DMS53 (cell line): ENCODE results near the gene CCDC146.
"Not testable (repeated sequence)": the region's sequence is repeated elsewhere in the genome, so short reads cannot be mapped to it uniquely, and the experiment has no call there.

Experiments used
- DNase-seq: peaks from one replicate; lab custom pipeline; 2025; lab: John Stamatoyannopoulos, UW

Gene CCDC146

GRCh38 chr7:77244222-77244934 is 122.0 kb downstream of the CCDC146 start:
- DNase-seq, result peak; percentile 19

- DNase-seq, result no peak
Measured at GRCh38 chr7:77245015-77245755, 122.8 kb downstream of the CCDC146 start.

GRCh38 chr7:77246026-77246640 is 123.7 kb downstream of the CCDC146 start:
- DNase-seq, result no peak

GRCh38 chr7:77247206-77247850 is 124.9 kb downstream of the CCDC146 start:
- DNase-seq, result peak; percentile 90

GRCh38 chr7:77248154-77248553 is 125.7 kb downstream of the CCDC146 start:
- no peak for DNase-seq

- no peak for DNase-seq
Measured at GRCh38 chr7:77252506-77252905, 130.1 kb downstream of the CCDC146 start.

GRCh38 chr7:77253151-77253550 is 130.7 kb downstream of the CCDC146 start:
- DNase-seq, result no peak

GRCh38 chr7:77254429-77254828 is 132.0 kb downstream of the CCDC146 start:
- no peak for DNase-seq

- no peak for DNase-seq
Measured at GRCh38 chr7:77254915-77255314, 132.5 kb downstream of the CCDC146 start.

GRCh38 chr7:77258014-77258413 is 135.6 kb downstream of the CCDC146 start:
- no peak for DNase-seq

- no peak for DNase-seq
Measured at GRCh38 chr7:77258593-77258992, 136.2 kb downstream of the CCDC146 start.

- DNase-seq, result no peak
Measured at GRCh38 chr7:77262316-77262715, 139.9 kb downstream of the CCDC146 start.

GRCh38 chr7:77265666-77266065 is 143.3 kb downstream of the CCDC146 start:
- DNase-seq, result peak; percentile 18

- DNase-seq, result no peak
Measured at GRCh38 chr7:77266291-77266794, 143.9 kb downstream of the CCDC146 start.

GRCh38 chr7:77269360-77270093 is 147.1 kb downstream of the CCDC146 start:
- DNase-seq, result peak; percentile 8

- no peak for DNase-seq
Measured at GRCh38 chr7:77270094-77270480, 147.7 kb downstream of the CCDC146 start.

GRCh38 chr7:77271766-77272165 is 149.4 kb downstream of the CCDC146 start:
- DNase-seq, result no peak

GRCh38 chr7:77275663-77276062 is 153.2 kb downstream of the CCDC146 start:
- DNase-seq, result not testable (repeated sequence)

- DNase-seq, result no peak
Measured at GRCh38 chr7:77276120-77276519, 153.7 kb downstream of the CCDC146 start.

- DNase-seq, result no peak
Measured at GRCh38 chr7:77281780-77282478, 159.5 kb downstream of the CCDC146 start.

- DNase-seq, result no peak
Measured at GRCh38 chr7:77282897-77283296, 160.5 kb downstream of the CCDC146 start.
